Islet of Langerhans (tissue), 1 donor: ENCODE results near the gene ZNG1C.
"Not testable (repeated sequence)": the region's sequence is repeated elsewhere in the genome, so short reads cannot be mapped to it uniquely, and the experiment has no call there.

ENCODE experiments used
- FAIRE-seq: peaks from one replicate; lab custom pipeline; 2011; peaks lifted over from hg19 to GRCh38; lab: Jason Lieb, UNC

Gene ZNG1C

DNA sequence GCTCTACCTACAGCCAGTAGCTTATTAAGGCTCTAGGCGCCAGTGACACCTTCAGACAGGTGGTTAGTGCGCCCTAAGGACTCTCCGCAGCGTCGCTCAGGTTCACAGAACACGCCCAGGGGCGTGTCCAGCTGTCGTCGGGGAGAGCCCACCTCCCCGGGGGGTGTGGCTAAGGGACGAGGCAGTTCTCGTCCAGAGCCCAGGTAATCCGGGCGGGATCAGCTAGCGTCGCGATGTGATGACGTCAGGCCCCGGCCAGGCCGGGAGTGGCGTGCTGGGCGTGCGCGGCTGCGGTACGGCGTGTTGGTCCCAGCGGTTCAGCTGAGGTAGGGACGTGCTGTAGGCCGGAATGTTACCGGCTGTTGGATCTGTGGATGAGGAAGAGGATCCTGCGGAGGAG is at the start of gene ZNG1C:
ZNG1C (plus strand) TSS at position 301 of the 400 bp plus-strand sequence; CDS start at position 350, 49 bp downstream.
- not testable (repeated sequence) for FAIRE-seq

DNA sequence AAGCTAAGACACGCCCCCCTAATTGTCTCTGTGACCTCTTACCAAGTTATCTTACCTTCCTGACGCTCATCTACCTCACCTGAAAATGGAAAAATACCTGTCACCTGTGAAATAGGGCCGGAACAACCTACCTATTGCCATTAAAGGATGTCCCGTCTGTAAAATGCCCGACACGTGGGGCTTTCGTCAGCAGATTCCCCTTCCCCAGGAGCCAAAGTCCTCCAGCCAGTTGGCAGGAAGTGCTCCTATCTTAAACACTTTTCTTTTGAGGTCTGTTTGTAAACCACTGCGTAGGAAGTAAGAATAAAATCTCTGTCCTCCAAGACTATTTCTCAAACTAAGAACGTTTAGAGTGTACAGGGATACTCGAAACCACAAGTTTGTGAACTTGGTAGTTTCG is 654 bp downstream of the ZNG1C start:
- FAIRE-seq = not testable (repeated sequence)

DNA sequence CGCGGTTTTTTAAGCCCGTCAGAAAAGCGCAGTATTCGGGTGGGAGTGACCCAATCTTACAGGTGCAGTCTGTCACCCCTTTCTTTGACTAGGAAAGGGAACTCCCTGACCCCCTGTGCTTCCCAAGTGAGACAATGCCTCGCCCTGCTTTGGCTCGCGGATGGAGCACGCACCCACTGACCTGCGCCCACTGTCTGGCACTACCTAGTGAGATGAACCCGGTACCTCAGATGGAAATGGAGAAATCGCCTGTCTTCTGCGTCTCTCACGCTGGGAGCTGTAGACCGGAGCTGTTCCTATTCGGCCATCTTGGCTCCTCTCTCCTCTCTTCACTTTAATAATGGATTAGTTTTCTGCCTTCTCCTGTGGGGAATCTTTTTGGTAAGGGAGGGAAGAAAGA is 39.3 kb downstream of the ZNG1C start:
- not testable (repeated sequence) for FAIRE-seq

DNA sequence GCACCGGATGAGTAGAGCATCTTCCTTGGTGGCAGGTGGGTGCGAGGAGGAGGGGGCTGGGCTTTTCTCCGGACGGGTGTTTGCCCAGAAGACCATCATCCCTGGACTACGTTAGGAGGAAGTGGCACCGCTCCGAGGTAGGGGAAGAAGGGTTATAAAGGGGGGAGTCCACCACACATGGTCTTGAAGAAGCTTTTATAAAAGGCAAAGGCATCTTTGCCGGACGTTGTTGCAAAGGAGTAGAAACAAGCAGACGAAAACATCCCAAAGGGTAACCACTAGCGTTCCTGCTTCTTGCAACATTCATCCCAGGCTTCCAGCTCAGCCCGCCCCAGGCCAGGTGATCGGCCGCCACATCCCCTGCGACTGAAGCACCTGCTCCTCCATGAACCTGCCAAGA is 60.8 kb downstream of the ZNG1C start, which contains the start of gene FOXD4L3:
FOXD4L3 (plus strand) TSS at position 301 of the 400 bp plus-strand sequence; CDS start at position 386, 85 bp downstream.
- not testable (repeated sequence) for FAIRE-seq

DNA sequence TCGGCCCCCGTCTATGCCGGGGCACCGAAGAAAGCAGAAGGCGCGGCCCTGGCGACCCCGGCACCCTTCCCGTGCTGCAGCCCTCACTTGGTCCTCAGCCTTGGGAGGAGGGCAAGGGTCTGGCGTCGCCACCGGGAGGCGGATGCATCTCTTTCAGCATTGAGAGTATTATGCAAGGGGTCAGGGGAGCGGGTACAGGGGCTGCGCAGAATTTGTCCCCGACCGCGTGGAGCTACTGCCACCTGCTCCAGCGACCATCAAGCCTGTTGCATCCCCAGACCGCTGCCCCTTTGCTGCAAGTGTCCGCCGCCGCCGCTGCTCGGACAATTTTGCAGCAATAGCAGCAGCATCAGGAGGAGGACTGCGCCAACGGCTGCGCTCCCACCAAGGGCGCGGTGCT is 62.0 kb downstream of the ZNG1C start:
- not testable (repeated sequence) for FAIRE-seq

DNA sequence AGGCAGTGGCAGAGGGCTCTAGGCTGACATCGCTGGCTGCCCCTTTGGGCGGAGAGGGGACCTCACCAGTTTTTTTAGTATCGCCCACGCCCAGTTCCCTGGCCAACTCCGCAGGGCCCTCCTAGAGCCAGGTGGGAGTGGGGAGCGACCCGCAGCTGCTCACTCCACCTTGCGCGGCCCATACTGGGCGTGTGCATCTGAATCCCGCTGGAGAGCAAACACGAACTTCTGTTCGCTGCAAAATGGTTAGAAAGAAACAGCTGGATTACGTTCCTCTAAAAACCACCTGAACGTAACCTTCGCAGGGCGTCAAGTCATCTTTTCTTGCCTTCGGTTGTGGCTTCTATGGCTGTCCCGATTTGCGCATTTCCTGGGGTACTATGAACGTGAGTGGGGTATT is 62.4 kb downstream of the ZNG1C start:
- FAIRE-seq = not testable (repeated sequence)

DNA sequence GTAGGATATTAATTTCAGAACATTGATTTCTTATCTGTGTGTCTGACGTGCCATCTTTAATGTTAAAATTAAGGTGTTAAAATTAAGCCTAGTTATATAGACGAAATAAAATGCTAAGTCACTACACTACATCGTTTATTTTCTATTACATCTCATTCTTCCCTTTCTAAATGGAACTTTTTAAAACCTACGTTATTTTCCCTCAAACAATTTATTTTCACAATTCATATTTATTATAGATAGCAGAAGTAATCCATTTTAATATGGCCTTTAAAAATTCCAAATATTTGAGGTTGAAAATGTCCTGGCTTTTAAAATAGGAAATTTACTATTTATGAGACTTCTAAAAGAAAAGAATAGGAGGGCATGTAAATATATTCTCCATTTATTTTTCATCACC is 63.0 kb downstream of the ZNG1C start:
- FAIRE-seq = not testable (repeated sequence)

DNA sequence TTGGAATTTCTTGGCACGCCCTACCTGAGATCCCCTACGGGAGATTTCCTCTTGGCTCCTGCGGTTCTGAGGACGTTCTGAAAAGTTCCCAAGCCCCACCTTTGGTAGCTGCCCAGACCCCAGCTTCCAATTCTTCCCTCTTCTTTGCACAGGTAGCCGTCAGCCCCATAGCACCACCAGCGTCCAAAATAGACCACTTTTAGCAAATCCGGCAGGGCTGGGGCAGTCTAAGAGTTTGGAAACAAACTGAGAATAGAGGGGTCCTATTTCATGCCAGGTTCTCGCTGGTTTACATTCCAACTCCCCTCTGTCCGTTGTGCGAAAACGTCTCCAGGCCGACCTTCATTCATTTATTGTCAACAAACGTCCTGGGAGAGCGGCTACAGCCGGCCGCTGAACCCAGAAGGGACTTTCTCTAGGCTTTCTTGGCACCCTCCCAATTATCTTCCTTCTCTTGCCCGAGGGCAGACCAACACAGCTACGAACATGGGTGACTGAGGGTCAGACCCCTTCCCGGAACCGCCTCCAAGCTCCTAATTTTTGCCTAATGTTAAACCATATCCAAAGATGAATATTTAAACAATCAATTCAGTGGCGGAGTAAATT is 64.0 kb downstream of the ZNG1C start:
- FAIRE-seq = not testable (repeated sequence)

DNA sequence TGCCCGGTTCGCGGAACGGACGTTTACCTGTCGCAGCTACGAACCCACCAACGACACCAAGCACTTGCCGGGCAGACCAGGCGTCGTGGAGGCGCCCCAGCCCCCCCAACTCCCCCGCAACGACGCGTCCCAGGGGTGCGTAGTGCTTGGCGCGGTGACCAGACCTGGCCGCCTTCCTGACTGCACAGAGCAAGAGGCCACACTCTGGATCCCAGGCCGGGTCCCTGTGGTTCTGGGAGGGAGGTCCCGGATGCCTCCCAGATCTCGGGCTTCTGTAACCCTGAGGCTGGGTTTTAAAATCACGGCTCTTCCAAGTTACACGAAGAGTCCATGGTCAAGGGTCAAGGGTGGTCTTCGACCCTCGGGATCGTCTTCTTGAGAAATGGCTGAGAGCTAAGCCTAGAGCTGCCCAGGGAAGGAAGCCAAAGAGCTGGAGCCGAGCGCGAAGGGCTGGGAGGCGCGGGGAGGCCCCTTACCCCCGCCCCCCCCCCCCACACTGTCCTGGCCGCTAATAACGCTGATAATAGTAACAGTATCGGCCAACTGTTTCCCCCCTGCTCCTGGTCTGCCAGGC is 64.7 kb downstream of the ZNG1C start:
- not testable (repeated sequence) for FAIRE-seq

DNA sequence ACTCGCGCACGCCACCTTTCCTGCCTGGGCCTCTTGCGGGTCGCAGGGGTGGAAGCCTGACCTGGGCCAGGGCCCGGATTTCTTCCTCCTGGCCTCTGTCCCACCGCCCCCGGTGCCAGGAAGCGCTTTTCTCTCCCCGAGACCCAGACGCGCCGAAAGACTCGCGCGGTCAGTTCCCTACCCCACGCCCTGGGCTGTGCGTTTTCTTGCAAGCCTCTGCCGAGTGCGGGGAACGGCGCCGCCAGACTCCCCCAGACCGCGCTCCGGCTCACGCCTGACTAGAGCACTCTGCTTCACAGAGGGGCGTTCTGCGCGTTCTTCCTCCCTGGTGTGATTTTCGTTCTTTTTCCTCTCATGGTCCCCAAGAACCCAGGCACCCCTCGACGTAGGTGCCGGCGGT is 65.3 kb downstream of the ZNG1C start:
- not testable (repeated sequence) for FAIRE-seq

DNA sequence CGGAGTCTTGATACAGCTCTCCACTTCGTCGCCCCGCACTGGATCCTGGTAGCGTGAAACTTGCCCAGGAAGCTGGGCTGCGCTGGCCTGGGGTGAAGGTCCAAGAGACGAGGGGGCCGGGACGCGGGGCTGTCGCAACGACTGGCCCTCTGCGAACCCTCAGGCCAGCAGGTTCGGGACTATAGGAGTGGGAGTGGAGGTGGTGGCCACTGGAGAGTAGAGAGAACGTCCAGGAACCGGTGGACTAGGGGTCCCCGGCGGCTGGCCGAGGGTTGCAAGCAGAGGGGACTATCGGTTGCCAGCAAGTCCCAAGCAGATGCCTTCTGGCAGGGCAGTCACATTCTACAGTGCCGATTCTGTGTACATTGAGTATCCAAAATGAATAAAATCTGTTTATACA is 65.9 kb downstream of the ZNG1C start:
- not testable (repeated sequence) for FAIRE-seq

DNA sequence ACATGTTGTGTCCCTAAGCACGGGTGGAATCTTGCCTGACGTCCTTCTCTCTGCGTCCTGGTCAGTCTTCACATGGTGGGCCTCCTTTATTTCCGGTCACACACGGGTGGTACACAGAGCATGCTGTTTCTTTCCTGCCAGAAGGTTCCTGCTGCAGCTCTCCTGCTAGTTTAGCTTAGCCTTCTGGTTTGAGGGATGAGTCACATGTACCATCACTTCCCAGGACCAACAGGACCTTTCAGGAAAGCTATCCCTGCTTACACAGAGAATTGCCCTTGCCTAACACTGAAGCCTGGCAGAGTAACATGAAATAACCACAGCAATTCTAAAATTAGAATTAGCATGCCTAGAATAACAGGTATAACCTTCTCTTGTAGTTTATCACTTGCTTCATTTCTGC is 69.4 kb downstream of the ZNG1C start:
- FAIRE-seq = not testable (repeated sequence)

DNA sequence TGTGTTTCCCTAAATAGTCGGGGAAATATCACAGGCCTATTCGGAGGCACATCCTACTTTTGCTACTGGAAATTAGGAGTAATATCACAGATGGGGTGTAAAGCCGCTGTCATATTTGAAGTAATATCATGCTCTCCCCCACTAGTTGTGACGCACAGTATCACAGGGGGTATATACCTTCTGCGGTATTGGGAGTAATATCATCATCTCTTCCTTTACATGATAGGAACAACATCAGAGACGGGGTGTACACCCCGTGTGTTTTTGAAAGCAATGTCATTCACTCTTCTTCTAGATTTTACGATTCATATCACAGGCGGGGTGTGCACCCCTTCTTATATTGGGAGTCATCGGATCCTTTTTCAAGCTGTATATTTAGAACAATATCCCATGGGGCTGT is 76.4 kb downstream of the ZNG1C start:
- not testable (repeated sequence) for FAIRE-seq

DNA sequence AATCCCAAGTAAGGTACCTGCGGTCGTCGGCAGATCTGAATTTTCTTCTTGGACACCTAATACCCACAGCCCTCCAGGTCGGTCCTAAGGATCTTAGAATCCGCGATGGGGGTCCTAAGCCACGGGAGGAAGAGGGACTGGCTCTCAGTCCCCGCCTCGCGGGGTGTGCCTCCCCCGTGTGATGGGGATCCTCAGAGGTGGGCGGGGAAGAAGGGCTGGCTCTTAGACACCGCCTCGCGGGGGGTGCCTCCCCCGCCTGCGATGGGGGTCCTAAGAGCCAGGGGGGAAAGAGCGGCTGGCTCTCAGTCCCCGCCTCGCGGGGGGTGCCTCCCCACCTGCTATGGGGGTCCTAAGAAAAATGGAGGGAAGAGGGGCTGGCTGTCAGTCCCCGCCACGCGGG is 82.0 kb downstream of the ZNG1C start:
- not testable (repeated sequence) for FAIRE-seq

DNA sequence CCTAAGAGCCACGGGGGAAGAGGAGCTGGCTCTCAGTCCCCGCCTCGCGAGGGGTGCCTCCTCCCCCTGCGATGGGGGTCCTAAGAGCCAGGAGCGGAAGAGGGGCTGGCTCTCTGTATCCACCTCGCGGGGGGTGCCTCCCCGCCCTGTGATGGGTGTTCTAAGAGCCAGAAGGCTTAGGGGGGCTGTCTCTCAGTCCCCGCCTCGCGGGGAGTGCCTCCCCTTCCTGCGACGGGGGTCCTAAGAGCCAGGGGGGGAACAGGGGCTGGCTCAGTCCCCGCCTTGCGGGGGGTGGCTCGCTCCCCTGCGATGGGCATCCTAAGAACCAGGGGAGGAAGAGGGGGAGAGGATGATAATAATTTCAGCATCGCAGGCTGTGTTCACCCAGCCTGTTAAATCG is 82.7 kb downstream of the ZNG1C start:
- not testable (repeated sequence) for FAIRE-seq

DNA sequence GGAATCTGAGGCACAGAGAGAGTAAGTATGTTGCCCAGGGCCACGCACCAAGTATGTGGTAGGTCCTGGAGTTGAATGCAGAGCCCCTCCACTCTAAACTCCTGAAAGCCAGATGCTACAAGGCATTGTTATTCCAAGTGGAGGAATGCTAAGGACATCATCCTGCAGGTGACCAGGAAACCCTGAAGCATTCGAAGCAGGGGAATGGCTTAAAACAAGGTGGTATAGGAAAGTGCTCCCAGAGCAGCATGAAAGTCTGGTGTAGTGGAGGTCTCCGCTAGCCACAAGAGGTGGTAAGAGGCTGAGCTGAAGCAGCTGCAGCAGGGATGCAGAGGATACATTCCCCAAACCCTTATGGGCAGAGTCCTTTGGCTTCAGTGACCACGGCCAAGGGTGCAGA is 87.3 kb downstream of the ZNG1C start:
- FAIRE-seq = not testable (repeated sequence)

DNA sequence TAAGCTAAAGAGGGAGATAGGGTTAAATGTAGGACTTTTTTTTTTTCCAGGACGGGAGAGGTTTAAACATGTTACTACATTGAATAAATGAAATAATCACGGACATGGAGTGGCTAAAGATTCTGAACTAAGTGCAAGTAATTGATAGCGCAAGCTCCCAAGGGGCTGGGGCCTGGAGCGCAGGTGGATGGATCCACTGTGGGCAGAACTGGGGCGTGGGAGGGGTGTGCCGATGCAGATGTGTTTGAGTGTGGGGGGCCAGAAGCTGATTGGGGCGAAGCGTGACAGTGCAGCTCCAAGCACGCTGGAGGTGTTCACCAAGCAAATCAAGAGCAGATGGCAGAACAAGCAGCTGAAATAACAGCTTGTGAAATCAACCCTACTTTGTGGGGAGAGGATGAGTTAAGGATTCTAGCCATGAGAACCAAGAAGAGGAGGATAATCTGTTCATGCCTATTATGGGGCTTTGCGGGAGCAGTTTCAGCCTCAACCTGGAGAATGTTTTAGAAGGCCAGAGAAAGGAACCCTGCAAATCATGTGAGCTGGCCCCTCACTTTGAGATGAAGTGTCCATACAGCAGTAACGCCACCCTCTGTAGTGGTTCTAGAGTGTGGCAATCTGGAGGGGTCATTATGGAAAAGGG is 88.9 kb downstream of the ZNG1C start:
- FAIRE-seq = not testable (repeated sequence)

DNA sequence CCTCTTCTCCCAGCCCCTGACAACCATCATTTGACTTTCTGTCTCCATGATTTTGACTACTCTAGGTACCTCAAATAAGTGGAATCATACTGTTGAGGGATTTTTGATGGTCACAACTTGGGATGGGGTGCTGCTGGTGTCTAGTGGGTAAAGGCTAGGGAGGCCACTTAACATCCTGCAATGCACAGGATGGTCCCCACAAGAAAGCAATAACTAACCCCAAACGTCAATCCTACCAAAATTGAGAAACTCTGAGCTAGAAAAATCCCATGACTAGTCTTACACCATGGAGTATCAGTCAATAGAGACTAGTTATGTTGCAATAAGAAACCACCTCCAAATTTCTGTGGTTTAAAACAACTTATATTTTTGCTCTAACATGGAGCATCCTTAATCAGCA is 90.3 kb downstream of the ZNG1C start:
- not testable (repeated sequence) for FAIRE-seq

DNA sequence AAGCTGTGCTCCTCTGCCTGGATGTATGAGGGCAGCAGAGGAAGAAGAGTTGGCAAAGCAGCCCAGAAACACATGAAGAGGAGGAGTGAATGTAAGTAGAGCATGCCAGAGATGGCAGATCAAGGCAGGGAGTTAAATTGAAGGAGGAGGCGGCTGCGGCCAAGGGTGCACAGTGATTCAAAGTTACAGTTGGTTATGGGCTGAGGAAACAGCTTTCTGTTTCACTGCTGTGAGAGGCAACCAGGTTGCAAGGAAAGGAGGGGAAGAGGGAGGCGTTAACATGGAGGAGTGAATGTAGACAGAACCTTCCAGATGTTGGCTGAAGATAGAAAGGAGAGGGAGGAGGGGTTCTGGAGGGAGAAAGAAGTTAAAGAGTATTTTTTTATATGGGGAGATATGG is 94.2 kb downstream of the ZNG1C start:
- FAIRE-seq = not testable (repeated sequence)

DNA sequence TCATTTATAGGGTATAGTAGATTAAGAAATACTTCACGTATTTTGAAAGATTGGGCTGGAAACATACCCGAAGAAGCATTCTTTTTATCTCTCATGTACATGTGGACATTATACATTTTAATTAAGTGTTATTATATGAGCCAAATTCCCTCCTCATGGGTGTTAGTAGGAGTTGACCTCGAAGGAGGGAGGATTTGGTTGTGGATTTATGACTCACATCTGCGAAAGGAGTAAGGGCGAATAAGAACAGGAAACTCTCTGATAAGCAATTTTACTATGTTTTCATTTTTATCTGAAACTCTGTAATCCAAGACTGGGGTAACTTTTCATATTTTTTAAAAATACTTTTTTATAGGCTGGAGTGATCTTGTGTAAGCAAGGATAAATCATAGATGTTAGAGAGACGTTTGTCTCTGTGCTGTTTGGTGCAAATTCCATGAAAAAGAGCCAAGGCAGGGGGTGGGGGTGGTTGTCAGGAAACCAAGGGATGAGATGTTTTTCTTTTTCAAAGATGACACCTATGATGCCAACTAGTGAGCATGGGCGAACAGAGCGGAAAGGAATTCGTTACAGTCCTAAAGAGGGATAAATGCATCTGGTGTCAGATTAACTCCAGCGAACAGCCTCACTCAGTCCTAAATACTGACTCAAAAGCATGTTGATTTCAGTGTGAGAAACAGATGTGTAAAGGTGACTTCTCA is 95.0 kb downstream of the ZNG1C start:
- not testable (repeated sequence) for FAIRE-seq

DNA sequence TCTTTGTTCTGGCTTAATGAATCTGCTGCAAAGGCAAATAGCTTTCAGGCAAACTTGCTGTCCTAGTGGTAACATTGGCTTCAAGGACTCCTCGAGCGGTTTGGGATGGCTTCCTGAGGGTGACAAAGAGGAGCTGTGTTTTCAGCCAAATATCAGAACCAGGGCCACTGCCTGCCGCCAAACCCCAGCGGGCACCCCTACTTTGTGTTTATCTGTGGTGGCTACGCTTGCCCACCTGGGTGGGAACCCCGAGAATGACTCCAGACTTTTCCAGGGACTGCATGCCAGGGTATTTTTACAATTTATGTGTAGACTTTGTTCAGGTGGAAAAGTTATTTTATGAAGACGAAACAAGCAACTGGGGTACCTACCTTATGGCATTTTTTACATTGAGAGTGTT is 96.2 kb downstream of the ZNG1C start:
- FAIRE-seq = not testable (repeated sequence)

DNA sequence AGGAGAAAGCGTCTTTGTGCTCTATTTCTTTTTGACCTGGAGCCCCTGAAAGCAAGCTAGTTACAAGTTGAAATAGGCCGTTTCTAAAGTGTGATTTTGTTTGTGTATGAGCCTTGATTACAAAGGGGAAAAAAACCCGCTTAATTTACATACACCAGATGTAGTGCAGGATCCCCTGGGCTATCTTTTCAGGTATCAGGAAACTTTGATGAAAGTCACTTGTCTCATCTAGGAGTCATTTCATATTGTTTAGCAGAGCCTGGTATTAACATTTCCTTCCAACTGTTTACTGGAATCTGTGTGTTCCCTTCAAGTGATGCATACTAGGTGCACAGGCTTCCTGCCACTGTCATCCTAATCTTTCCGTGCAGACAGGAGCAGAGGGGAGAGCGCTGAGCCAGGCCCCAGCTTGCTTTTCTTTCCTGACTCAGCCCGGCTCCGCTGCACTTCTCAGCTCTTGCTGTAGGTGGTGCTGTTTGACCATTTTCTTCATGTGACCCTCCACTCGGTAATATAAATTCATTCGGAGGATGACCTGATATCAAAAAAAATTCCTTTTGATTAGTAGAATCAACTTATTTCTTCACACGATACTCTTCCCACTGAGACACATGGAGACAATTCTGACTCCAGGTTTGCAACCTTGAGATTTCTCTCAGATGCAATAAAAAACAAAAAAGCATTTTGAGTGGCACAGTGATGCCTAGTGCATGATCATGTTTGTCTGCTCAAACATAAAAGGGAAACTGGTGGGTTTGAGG is 100.7 kb downstream of the ZNG1C start:
- not testable (repeated sequence) for FAIRE-seq
